ENCODE measurements around the gene CEP85. TPM values are rescaled to one million over a fixed set of nuclear protein-coding genes. Genes with fewer than 3 reads are reported as not detected.

The CEP85 gene
- total and polyA plus RNA-seq, 9 of the 15 experiments (the other 6 are each of a cell fraction or from before 2014, with no cell fraction given): 42.1 to 140 (median 92.6) TPM

GRCh38 chr1:26306290-26307229, 72.6 kb downstream of the CEP85 start, which contains the start of gene UBXN11:
Gene UBXN11, minus strand, starts transcription at chr1:26306636. Its CDS starts 3,753 bp downstream, at chr1:26302883.
- H4K20me1 ChIP-seq (replicated peaks; ENCODE audit: control insufficient read depth, insufficient read depth, low read length): no peaks in the 10 kb centered on the region
- peak within 1 kb of the TSS; percentile 77 for H3K4me3 ChIP-seq
- peaks cover 28 to 30% of the 10 kb centered on the region in 2 experiments for H3K4me1 ChIP-seq (replicated peaks in 1 of 2; ENCODE audit: control insufficient read depth in 2 of 2, insufficient read depth in 2 of 2, low read length in 2 of 2)
- intact Hi-C loops (cut with micrococcal nuclease): no loop called here
- no peaks in the 10 kb centered on the region for H3K27me3 ChIP-seq (ENCODE audit: control insufficient read depth in 2 of 2, insufficient read depth in 2 of 2, low read length in 2 of 2)
- peak within 1 kb of the TSS; percentile 89 for H3K4me2 ChIP-seq (ENCODE audit: insufficient read depth, low read length)
- CTCF ChIA-PET (ENCODE audit: low intra/inter-chr PET ratio): no interaction called here
- peak within 1 kb of the TSS; percentile 77 for H3K27ac ChIP-seq (ENCODE audit: extremely low read depth, low read depth, low read length)
- in situ Hi-C loops (cut with MboI): no loop called here
- ATAC-seq (peak; percentile 99), DNase-seq (ENCODE audit: extremely low read depth in 1 of 4, low spot score in 3 of 4) (peak; percentile 99 to 100 (median 99)), FAIRE-seq (peak; percentile 99)
- no peaks in the 10 kb centered on the region for H3K9me1 ChIP-seq (ENCODE audit: control insufficient read depth, insufficient read depth, low read length)
- H3K9me3 ChIP-seq (replicated peaks; ENCODE audit: control insufficient read depth, insufficient read depth, low read depth, low read length): no peaks in the 10 kb centered on the region
- BruUV-seq (replicated peaks): TSS peak; percentile 90
- 1% methylated on average over 49 of the region's 51 CpGs for WGBS (ENCODE audit: insufficient coverage, low coverage, missing lambda C conversion rate)
- H3K9ac ChIP-seq (ENCODE audit: insufficient read depth in 1 of 2, low read depth in 2 of 2, low read length in 2 of 2): peak within 1 kb of the TSS; percentile 76 to 99
- peak within 1 kb of the TSS; percentile 91 for H2AFZ ChIP-seq (ENCODE audit: low read depth, low read length)
- H3K36me3 ChIP-seq (ENCODE audit: control insufficient read depth, insufficient read depth, low read length): no peaks in the 10 kb centered on the region; the same call in 2 of the 3 replicates
- peaks cover 13% of the 10 kb centered on the region; the same call in 2 of the 3 replicates for H3K79me2 ChIP-seq (ENCODE audit: control insufficient read depth, insufficient read depth, low read length)
- POLR2A ChIA-PET: interaction anchor here (0.5 to 2.5 kb wide), 6 partner anchors 12 to 105 kb away, joined by 3 to 13 read pairs (median 3); partner anchors contain the start of gene CD52
- TF ChIP-seq ZBTB7A (IDR thresholded peaks at IDR 0.05; ENCODE audit: borderline replicate concordance, control insufficient read depth, low read depth, low read length) (0 out of 2 replicates have a peak, but pooled peaks have one; percentile 36), DACH1 (IDR thresholded peaks at IDR 0.05; ENCODE audit: partially characterized antibody) (no peak), RERE (CRISPR knock-in tag; IDR thresholded peaks at IDR 0.05; ENCODE audit: borderline replicate concordance) (no peak), TRIM25 (IDR thresholded peaks at IDR 0.05; ENCODE audit: borderline replicate concordance) (no peak), TBL1XR1 (IDR thresholded peaks at IDR 0.05; ENCODE audit: low read length in 2 of 2) (peak in 1 of 2 experiments; percentile 24; a peak in 1 of 4 replicates), ZNF274 (IDR thresholded peaks at IDR 0.05; ENCODE audit: borderline replicate concordance, low read depth, low read length) (no peak), LCOR (CRISPR knock-in tag; IDR thresholded peaks at IDR 0.05) (no peak), ARHGAP35 (IDR thresholded peaks at IDR 0.05; ENCODE audit: partially characterized antibody) (no peak), KLF13 (tag; IDR thresholded peaks at IDR 0.05; ENCODE audit: borderline replicate concordance, low read depth) (no peak), MYBL2 (IDR thresholded peaks at IDR 0.05; ENCODE audit: low read depth) (peak; percentile 75), MYBL2 (CRISPR knock-in tag; IDR thresholded peaks at IDR 0.05; ENCODE audit: borderline replicate concordance) (no peak)

Measured in K562 (cell line).